Islet of Langerhans (tissue), 1 donor: ENCODE data around the gene IGFL3.
"Not testable (repeated sequence)": the region's sequence is repeated elsewhere in the genome, so short reads cannot be mapped to it uniquely, and the experiment has no call there.

Source experiments
- FAIRE-seq: peaks from one replicate; lab custom pipeline; 2011; peaks lifted over from hg19 to GRCh38; lab: Jason Lieb, UNC

IGFL3 gene

DNA sequence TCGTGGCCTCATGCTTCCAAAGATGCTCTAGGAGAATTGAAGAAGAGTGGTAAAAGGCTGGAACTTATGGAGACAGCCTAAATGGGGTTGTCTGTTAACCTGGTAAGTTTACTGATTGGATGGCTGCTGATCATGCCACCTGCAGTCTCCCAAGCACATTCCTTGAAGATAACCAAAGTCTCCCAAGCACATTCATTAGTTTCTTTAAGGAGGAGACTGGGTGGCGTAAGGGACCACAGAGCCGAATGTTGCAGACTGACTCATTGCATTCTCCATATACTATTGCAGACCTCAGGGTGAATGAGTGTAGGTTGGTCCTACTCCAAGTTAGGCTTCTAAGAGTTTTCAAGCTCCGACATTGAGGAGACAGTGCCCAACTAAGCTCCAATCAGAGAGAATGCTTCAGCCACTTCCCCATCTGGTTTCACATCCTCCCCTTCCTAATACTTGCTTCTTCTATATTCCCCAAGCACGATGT lies at the start of gene IGFL3:
IGFL3 (minus strand) TSS at position 51 of the 478 bp plus-strand sequence; CDS start at position 12, 39 bp downstream.
- FAIRE-seq: no peak

DNA sequence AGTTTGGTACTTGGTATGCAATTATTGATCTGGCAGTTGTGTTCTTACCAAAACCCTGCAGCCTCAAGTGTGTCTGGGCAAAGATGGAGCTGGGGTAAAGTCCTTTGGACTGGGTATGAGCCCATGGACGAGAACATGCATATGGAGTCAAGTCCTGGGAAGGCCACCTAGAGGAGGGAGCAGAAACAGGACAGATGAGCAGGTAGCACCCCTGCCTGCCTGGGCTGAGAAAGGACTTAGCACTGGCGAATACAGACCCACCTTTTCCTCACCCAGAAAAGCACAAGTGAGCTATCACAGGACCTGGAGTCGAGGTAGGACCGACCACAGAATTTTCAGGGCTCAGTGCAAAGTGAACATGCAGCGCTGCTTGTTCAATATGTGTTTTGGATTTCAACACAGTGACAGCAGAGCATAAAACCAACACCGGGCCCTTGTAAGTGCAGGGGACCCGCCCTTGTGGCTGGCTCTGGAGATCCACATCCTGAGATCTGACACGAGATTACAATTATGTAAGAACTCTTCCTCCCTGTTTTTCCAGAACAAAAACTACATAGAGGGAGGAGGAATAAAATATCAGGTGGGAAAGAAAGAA lies 49.5 kb upstream of the IGFL3 start:
- FAIRE-seq: no peak

DNA sequence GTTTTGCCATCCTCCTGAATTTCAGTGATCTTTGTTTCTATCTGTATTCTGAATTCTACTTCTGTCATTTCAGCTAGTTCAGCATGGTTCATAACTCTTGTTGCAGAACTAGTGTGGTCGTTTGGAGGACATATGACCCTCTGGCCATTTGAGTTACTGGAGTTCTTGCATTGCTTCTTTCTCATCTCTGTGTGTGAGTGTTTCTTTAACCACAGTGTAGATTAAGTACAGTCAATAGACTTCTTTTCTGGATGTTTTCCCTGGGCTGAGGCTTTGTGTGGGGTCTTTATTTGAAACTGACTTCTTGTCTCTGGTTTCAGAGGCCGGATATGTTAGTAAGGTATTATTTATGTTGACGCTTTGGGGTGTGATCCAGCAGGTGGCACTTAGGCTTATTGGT lies 38.2 kb upstream of the IGFL3 start:
- FAIRE-seq: no peak

DNA sequence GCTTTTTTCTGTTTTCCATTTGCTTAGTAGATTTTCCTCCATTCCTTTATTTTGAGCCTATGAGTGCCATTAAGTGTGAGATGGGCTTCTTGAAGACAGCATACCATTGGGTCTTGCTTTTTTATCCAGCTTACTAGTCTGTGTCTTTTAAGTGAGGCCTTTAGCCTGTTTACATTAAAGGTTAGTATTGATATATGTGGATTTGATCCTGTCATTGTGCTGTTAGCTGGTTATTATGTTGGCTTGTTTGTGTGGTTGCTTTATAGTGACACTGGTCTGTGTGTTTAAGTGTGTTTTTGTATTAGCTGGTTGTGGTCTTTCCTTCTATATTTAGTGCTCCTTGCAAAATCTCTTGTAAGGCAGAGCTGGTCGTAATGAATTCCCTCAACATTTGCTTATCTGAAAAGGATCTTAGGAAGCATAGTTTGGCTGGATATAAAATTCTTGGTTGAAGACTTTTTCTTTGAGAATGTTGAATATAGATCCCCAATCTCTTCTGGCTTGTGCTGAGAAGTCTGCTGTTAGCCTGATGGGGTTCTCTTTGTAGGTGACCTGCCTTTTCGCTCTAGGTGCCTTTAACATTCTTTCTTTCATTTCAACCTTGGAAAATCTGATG lies 37.3 kb upstream of the IGFL3 start:
- not testable (repeated sequence) for FAIRE-seq

DNA sequence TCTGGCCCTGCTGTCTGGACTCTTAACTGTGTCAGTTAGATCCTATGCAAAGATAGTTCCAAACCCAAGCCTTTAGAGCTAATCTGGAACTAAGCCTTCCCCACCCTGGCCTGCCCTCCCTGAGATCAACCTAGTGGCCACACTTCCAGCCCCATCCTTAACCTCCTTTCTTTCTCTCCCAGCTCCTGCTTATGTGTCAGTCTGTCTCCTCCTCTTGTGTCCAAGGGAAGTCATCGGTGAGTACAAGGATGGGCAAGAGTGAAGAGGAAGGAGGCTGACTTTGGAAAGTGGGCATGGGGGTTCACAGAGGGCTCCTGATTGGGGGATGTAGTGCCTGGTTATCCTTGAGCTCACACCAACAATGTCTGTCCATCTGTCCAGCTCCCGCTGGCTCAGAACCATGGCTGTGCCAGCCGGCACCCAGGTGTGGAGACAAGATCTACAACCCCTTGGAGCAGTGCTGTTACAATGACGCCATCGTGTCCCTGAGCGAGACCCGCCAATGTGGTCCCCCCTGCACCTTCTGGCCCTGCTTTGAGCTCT lies 35.8 kb upstream of the IGFL3 start:
- FAIRE-seq: no peak

DNA sequence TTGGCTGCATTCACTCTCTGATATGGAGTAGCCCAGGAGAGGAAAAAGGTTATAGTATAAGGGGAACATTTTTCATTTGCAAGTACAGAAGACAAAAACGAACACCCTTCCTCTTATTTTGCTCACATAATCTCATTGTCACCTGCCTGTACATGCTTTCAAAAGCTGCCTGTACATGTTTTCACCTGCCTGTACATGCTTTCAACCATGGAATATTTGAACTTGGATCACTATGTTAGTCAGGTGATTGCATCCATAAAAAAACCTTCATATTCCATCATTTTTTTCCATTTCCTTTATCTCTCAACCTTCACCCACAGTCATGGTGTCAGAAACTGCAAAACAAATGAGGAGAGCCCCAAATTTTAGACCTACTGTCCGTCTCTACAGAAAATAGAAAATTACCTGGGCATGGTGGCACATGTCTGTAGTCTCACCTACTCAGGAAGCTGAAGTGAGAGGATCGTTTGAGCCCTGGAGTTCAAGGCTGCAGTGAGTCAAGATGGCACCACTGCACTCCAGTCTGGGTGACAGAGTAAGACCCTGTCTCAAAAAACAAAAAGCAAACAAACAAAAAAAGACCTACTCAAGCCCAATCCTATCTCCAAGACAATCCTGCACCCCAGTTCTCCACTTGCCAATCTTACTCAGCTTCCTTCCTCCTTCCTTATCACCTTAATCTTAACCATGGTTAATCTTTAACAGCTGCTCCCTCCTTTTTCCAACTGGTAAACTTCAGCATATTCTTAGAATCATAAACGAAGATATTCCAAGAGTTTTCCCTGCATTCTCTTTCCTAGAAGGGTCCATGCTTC lies 35.1 kb upstream of the IGFL3 start:
- FAIRE-seq: no peak

DNA sequence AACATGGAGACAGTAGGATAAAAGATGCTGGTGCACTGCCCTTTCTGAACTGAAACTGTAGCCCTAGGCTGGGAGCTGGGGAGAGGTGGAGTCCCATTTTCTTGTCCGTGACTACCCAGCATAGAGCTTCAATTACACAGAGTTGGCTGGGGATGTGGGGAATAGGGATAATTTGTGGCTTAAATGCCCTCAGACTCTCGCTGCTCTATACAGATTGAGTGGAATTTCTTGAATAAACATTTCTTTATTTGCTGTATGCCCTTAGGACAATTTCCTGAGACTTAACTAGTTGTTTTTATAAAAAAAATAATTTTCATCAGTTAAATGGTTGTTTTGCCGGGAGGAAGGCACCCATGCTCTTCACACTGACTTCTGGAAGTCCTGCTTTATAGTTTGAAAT lies 30.7 kb upstream of the IGFL3 start:
- no peak for FAIRE-seq

DNA sequence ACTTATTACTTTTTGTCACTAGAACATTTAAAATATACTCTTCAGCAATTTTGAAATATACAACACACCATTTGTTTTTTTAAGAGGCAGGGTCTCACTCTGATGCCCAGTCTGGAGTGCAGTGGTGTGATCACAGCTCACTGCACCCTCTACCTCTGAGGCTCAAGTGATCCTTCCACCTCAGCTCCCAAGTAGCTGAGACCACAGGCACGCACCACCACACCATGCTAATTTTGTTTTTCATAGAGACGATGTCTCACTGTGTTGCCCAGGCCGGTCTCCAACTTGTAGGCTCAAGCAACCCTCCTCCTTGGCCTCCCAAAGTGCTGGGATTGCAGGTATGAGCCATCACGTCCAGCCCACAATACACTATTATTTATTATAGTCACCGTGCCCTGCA lies 26.1 kb upstream of the IGFL3 start:
- FAIRE-seq: no peak

DNA sequence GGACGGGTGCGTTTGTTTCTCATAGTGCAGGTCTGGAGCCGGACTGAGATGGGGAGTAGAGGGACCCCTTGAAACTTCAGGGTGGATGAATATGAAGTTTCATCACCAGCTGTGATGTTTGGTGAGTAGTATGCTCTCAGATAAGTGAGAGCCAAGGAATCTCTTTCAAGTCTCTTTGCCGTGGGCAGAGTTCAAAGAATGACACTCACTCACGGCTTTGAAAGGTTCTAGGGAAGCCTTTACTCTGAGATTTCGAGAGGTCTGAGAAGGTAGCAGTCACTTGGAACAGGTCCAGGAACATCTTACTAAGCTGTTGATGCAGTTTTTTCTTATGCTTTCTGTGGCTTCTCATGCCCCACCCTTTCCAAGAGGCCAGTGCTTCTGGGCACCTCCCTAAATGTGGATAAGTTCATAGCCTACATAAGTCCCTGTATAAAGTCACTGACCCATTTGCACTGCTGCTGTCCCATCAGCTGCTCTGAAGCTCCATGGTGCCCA lies 23.4 kb upstream of the IGFL3 start, which contains the start of gene IGFL2:
IGFL2 (plus strand) TSS at position 448 of the 498 bp plus-strand sequence; CDS start at position 489, 41 bp downstream.
- FAIRE-seq: no peak

DNA sequence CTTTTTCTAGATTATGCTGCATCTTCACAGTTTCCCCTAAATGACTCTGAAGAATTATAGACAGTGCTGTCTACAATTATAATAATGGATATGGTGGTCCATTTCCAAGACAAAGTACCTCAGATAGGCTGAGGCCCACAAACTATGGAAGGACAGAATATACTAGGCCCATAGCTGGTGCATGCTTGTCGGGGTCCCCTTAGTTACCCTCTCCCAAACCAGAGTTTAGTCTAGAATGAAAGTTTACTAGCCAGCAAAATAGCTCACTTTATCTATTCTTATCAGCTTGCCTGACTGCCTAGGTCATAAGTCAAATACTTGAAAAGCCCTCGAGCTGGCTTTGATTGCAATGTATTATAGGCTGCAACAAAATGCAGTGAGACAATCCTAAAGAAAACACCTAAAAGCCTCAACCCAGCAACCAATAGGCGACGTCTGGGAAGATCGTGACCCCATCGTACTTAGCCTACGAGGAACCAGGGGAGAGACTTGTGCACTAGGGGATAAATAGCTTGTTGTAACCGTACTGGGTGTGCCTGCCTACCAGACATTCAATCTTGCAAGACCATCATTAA lies 22.8 kb upstream of the IGFL3 start:
- FAIRE-seq: no peak

DNA sequence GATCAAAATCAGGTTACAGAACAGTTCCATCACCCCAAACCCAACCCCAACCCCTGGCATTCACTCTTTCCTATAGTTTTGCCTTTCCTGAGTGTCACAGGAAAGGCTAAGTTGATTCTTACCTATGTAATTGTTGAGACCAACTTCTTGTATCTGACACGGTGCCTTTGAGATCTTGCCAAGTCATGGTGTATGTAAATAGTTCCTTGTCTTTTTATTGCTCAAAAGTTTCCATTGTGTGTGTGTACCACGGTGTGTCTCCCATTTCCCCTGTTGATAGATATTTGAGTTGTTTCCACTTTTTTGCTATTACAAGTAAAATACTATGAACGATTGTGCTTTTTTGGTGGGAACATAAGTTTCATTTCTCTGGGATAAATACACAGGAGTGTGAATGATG lies 20.3 kb upstream of the IGFL3 start:
- FAIRE-seq: no peak

DNA sequence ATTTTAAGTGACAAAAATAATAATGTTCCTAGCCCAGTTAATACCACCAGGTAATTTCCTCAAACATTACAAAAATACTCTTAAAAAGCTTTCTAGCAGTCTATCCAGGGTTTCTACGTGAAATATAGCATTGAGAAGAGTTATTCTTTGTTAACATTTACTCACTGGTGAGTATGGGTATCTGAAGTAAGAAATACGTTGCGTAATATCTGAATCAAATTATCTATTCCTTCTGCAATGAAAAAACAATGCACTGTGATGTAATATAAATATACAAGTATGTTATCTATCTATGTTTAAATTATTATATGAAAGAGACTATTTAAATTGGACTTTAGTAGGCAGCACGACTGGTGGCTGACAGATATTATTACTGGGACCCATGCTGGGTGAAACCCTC lies 17.8 kb upstream of the IGFL3 start:
- FAIRE-seq: no peak

DNA sequence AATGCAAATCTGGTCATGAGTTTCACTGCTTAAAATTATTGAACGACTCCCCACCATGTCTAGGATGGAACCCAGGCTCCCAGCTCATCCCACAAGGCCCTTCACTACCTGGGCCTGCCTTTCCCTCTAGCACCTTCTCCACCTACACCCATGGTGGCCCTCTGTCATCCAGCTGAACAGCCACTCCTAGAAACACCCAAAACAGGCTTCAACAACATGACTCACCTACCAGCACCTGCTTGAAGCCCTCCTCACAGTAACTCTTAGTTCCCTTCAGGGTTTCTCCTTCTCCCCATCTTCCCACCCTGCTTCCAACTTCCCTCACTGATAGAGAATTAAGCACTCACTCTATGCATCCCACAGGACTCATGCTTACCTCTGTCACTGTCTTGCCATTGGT lies 16.9 kb upstream of the IGFL3 start:
- FAIRE-seq: no peak

DNA sequence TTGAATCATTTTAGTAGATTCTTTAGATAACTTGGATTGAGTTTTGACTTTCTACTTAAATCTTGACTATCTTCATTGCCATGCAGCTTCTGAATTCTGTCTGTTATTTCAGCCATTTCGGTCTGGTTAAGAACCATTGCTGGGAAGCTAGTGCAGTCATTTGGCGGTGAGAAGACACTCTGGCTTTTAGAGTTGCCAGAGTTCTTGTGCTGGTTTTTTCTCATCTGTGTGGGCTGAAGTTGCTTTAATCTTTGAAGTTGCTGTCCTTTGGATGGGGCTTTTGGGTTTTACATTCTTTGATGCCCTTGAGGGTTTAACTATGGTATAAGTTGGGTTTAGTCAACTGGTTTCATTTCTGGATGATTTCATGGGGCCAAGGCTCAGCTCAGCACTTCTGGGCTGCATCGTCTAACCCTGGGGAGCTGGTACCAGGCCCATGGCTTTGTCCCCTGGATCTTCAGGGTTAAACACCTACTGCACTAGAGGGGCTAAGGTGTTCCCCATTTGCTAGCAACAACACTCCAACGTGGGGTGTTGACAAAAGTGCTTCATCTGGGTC lies 13.5 kb upstream of the IGFL3 start:
- no peak for FAIRE-seq

DNA sequence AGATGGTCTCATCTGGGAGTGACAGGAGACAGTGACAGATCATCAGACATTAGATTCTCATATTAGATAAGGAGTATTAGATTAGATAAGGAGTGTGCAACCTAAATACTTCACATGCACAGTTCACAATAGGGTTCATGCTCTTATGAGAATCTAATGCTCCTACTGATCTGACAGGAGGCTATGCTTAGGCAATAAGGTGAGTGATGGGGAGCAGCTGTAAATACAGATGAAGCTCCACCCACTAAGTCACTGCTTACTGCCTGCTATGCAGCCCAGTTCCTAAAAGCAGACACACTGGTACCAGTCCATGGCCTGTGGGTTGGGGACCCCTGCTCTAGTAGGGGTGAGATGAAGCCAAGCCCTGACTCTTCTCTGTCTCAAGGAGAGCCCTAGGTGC lies 10.0 kb upstream of the IGFL3 start:
- no peak for FAIRE-seq

DNA sequence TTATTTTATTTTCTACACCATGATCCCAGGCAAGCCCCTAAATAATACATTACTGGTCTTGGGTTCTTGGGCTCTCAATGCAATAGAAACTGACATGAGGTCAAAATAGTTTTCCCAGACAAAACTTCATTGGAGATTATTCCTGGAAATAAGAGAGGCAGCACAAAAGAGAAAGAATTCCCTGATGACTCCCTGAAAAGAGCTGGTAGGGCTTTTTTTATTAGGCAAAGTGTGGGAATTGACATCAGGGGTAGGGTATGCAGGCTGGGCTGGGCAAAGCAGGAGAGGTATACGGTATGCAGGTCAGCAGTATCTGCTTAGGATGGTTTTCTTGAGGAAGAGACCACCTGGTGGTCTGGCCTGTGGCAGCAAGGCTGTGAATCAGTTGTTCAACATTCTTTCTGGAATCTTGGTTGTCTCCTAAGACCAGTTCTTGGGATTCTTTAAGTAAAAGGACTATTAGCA lies 9.3 kb upstream of the IGFL3 start:
- FAIRE-seq: no peak

DNA sequence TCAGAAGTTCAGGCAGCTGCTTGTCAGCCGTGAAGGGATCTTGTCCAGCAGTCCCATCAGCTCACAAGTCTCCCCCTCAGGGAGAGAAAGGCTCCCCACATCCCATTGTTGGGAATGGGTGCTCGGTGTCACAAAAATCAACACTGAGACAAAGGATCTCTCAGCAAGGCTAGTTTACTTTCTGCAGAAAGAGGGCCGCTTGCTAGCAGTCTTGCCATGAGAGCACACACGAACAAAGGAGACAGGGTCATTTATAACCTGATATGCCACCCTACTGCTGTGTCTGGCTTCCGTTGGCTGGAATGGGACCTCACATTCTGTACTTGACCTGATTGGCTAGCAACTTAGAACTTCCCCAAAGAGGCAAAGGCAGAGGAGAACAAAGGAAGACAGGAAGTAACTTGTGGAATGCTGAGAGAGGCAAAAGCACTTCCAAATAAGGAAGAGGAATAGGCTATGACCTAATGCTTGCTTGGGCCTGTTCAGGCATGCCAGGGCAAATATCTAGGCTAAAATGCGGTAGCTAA lies 8.7 kb upstream of the IGFL3 start:
- FAIRE-seq: no peak

DNA sequence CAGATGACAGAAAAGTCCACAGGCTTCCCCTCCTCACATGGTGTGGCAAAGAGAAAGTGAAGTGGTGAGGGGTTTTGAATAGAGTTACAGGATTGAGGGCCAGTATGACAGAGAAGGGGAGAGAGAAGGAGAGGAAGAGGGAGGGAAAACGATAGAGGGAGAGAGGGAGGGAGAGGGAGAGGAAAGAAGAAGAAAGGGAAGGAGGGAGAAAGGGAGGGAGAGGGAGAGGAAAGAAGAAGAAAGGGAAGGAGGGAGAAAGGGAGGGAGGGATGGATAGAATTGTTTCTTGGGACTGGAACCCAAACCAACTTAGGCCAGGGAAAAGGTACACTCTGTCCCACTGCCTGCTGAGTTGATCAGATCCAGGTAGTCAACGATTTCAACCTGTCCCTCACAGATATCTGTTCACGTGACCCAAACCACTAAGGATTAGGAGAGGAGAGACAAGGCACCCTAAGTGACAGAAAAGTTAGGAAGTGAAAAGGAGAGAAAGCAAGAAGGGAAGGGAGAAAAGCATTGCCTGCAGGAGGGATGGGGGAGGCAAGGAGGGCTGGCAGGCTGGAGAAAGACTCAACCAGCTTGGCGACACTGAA lies 8.1 kb upstream of the IGFL3 start:
- no peak for FAIRE-seq

DNA sequence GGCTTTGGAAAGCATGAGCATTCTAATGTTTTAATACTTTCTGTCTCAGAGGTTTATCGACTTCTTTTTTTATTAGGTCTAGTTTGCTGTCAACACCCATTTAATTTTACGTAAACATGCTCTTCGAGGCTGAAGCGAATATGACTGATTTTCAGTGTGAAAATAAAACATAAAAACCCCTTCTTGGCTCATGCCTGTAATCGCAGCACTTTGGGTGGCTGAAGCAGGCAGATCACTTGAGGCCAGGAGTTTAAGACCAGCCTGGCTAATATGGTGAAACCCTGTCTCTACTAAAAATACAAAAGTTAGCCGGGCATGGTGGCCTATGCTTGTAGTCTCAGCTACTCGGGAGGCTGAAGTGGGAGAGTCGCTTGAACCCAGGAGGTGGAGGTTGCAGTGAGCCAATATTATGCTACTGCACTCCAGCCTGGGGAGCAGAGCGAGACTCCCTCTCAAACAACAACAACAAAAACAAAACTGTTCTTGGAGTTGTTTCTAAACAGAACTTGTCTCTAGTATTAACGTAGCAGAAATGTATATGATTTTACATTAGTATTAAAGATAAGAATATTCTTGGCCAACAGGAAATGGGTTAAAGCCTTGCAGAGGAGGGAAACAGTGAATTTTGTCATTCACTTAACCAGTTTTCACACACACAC lies 7.1 kb upstream of the IGFL3 start:
- FAIRE-seq: no peak

DNA sequence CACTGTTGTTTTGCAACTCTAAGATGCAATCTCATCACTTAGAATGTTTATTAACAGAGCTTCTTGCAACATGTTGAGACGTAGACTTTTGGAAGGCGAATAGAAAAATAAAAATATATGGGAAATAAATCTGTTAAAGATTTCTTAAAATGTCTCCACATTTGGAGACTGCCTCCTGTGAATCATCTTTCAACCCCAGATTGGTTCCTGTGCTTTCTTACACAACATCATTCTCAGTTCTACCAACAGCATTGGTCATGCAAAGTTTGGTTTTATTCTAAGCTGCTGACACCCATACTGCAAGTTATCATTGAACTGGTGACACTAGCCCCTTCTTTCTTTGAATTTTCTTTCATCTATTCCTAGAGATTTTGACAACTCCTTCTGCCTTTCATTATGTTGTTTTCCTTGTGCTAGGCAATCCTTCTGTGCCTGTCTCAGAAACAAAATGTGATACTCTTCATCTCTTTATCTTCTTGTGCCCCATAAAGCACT lies 1.6 kb upstream of the IGFL3 start:
- no peak for FAIRE-seq

DNA sequence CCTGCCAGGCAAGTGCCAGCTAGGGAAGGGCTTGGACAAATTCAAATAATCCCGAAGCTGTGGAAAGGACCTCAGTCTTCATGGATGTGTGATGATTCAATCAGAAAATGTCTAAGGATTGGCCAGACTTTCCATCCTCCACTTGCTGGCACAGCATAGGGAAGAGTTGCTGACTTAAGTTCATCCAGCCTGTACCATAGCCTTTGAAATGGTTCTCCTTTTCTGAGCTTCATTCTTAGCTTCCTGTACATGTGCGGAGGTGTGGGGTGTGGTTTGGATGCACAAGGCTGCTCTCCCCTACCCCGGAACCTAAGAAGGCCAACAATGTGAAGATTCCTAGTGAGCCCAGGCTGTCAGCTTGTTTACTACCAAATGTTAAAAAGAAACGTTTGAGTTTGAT lies 959 bp upstream of the IGFL3 start:
- FAIRE-seq: no peak
